Measurements from ENCODE around the gene PCDHA1.

The PCDHA1 gene

GRCh38 chr5:140881889-140882590 is 96.1 kb downstream of the PCDHA1 start, which contains the start of gene PCDHA13:
Gene PCDHA13, plus strand, starts transcription at chr5:140882124. Its CDS starts 145 bp downstream, at chr5:140882269.
- no peak within 1 kb of the TSS for H3K4me3 ChIP-seq (replicated peaks; ENCODE audit: low read depth, low read length)
- TF ChIP-seq CTCF (IDR thresholded peaks at IDR 0.05; ENCODE audit: insufficient read depth, low read length, poor library complexity, severe bottlenecking), result no peak
- DNase-seq (ENCODE audit: extremely low read depth, insufficient read length), result no peak
- no peaks in the 10 kb centered on the region for H3K36me3 ChIP-seq (ENCODE audit: control insufficient read depth, insufficient read depth, low read length)
- H3K27me3 ChIP-seq (replicated peaks; ENCODE audit: control insufficient read depth, insufficient read depth, low read length), result no peaks in the 10 kb centered on the region

GRCh38 chr5:140882591-140882899 is 96.6 kb downstream of the PCDHA1 start:
- no peak for DNase-seq (ENCODE audit: extremely low read depth, insufficient read length)
- TF ChIP-seq CTCF (IDR thresholded peaks at IDR 0.05; ENCODE audit: insufficient read depth, low read length, poor library complexity, severe bottlenecking), result no peak
- no peaks in the 10 kb centered on the region for H3K36me3 ChIP-seq (ENCODE audit: control insufficient read depth, insufficient read depth, low read length)
- H3K4me3 ChIP-seq (replicated peaks; ENCODE audit: low read depth, low read length), result no peak overlapping the region
- no peaks in the 10 kb centered on the region for H3K27me3 ChIP-seq (replicated peaks; ENCODE audit: control insufficient read depth, insufficient read depth, low read length)

- Histone ChIP-seq H3K4me3 (replicated peaks; ENCODE audit: low read depth, low read length) (no peak overlapping the region), H3K36me3 (ENCODE audit: control insufficient read depth, insufficient read depth, low read length) (no peaks in the 10 kb centered on the region), H3K27me3 (replicated peaks; ENCODE audit: control insufficient read depth, insufficient read depth, low read length) (no peaks in the 10 kb centered on the region)
- no peak for DNase-seq (ENCODE audit: extremely low read depth, insufficient read length)
- TF ChIP-seq CTCF (IDR thresholded peaks at IDR 0.05; ENCODE audit: insufficient read depth, low read length, poor library complexity, severe bottlenecking), result no peak
These were observed 97.4 kb downstream of the PCDHA1 start for GRCh38 chr5:140883373-140883772.

- Histone ChIP-seq H3K4me3 (replicated peaks; ENCODE audit: low read depth, low read length) (no peak overlapping the region), H3K27me3 (replicated peaks; ENCODE audit: control insufficient read depth, insufficient read depth, low read length) (no peaks in the 10 kb centered on the region), H3K36me3 (ENCODE audit: control insufficient read depth, insufficient read depth, low read length) (no peaks in the 10 kb centered on the region)
- no peak for TF ChIP-seq CTCF (IDR thresholded peaks at IDR 0.05; ENCODE audit: insufficient read depth, low read length, poor library complexity, severe bottlenecking)
- no peak for DNase-seq (ENCODE audit: extremely low read depth, insufficient read length)
These were observed 98.2 kb downstream of the PCDHA1 start for GRCh38 chr5:140883927-140884697.

GRCh38 chr5:140916325-140916724 is 130.4 kb downstream of the PCDHA1 start:
- Histone ChIP-seq H3K4me3 (replicated peaks; ENCODE audit: low read depth, low read length) (no peak overlapping the region), H3K36me3 (ENCODE audit: control insufficient read depth, insufficient read depth, low read length) (no peaks in the 10 kb centered on the region), H3K27me3 (replicated peaks; ENCODE audit: control insufficient read depth, insufficient read depth, low read length) (no peaks in the 10 kb centered on the region)
- TF ChIP-seq CTCF (IDR thresholded peaks at IDR 0.05; ENCODE audit: insufficient read depth, low read length, poor library complexity, severe bottlenecking), result no peak
- no peak for DNase-seq (ENCODE audit: extremely low read depth, insufficient read length)

Data from GM06990 (cell line).